HG03460 (cell line): ENCODE results near the gene COMMD10.
A peak's percentile ranks its signal among the peaks of the same experiment; 100 is the strongest.
"Not testable (repeated sequence)": the region's sequence is repeated elsewhere in the genome, so short reads cannot be mapped to it uniquely, and the experiment has no call there.

Source experiments
- ATAC-seq: cut with Tn5 transposase; IDR thresholded peaks from one replicate; pipeline ENCODE4 v1.9.1; 2021; ENCODE audit not compliant: unreplicated experiment

Gene COMMD10

GRCh38 chr5:116084871-116085715, at the start of gene COMMD10:
TSS of gene COMMD10 (plus strand) at chr5:116085025.
- ATAC-seq, result peak; percentile 92

- ATAC-seq, result no peak
Observed at GRCh38 chr5:116035123-116035522, 49.7 kb upstream of the COMMD10 start.

GRCh38 chr5:116037236-116037822, 47.5 kb upstream of the COMMD10 start:
- ATAC-seq, result no peak

- ATAC-seq, result peak; percentile 75
Observed at GRCh38 chr5:116038817-116039216, 46.0 kb upstream of the COMMD10 start.

- ATAC-seq, result no peak
Observed at GRCh38 chr5:116042375-116042774, 42.5 kb upstream of the COMMD10 start.

- no peak for ATAC-seq
Observed at GRCh38 chr5:116044073-116044472, 40.8 kb upstream of the COMMD10 start.

GRCh38 chr5:116045821-116046220, 39.0 kb upstream of the COMMD10 start:
- ATAC-seq, result no peak

- no peak for ATAC-seq
Observed at GRCh38 chr5:116046261-116046660, 38.6 kb upstream of the COMMD10 start.

GRCh38 chr5:116046823-116047222, 38.0 kb upstream of the COMMD10 start:
- ATAC-seq, result no peak

GRCh38 chr5:116058346-116058936, 26.4 kb upstream of the COMMD10 start:
- no peak for ATAC-seq

GRCh38 chr5:116062352-116062751, 22.5 kb upstream of the COMMD10 start:
- no peak for ATAC-seq

- ATAC-seq, result no peak
Observed at GRCh38 chr5:116063950-116064349, 20.9 kb upstream of the COMMD10 start.

- ATAC-seq, result peak; percentile 61
Observed at GRCh38 chr5:116068028-116068632, 16.7 kb upstream of the COMMD10 start.

GRCh38 chr5:116071211-116071610, 13.6 kb upstream of the COMMD10 start:
- ATAC-seq, result no peak

GRCh38 chr5:116075191-116075831, 9.5 kb upstream of the COMMD10 start:
- ATAC-seq, result no peak

GRCh38 chr5:116076496-116076895, 8.3 kb upstream of the COMMD10 start:
- ATAC-seq, result peak; percentile 100

GRCh38 chr5:116078199-116078598, 6.6 kb upstream of the COMMD10 start:
- no peak for ATAC-seq

GRCh38 chr5:116084287-116084691, 536 bp upstream of the COMMD10 start:
- ATAC-seq, result peak; percentile 37

- ATAC-seq, result not testable (repeated sequence)
Observed at GRCh38 chr5:116086309-116086708, 1.5 kb downstream of the COMMD10 start.

GRCh38 chr5:116088062-116088461, 3.2 kb downstream of the COMMD10 start:
- no peak for ATAC-seq

GRCh38 chr5:116090302-116090701, 5.5 kb downstream of the COMMD10 start:
- ATAC-seq, result no peak
